Gastrocnemius medialis (tissue), 4 donors: ENCODE measurements around the gene FKBP1A.

Experiments used
- CTCF ChIP-seq, 5 experiments: fragments of 450-650 bp in 3 of 5; fragments of 200-600 bp in 2 of 5; sonication (generic) in 2 of 5; IDR thresholded peaks in 4 of 5; conservative IDR thresholded peaks in 1 of 5; 1 replicate in 4 of 5; 2 replicates in 1 of 5; pipeline ENCODE4 v1.5.1; 2016 to 2019; ENCODE audit warnings: antibody characterized with exemption in 5 of 5, mild to moderate bottlenecking in 3 of 5, moderate library complexity in 3 of 5
- POLR2A ChIP-seq, 2 donors: fragments of 450-650 bp; IDR thresholded peaks; one replicate each; pipeline ENCODE4 v1.6.1; 2017; ENCODE audit warnings: antibody characterized with exemption in 2 of 2, mild to moderate bottlenecking in 2 of 2, moderate library complexity in 2 of 2

DNA sequence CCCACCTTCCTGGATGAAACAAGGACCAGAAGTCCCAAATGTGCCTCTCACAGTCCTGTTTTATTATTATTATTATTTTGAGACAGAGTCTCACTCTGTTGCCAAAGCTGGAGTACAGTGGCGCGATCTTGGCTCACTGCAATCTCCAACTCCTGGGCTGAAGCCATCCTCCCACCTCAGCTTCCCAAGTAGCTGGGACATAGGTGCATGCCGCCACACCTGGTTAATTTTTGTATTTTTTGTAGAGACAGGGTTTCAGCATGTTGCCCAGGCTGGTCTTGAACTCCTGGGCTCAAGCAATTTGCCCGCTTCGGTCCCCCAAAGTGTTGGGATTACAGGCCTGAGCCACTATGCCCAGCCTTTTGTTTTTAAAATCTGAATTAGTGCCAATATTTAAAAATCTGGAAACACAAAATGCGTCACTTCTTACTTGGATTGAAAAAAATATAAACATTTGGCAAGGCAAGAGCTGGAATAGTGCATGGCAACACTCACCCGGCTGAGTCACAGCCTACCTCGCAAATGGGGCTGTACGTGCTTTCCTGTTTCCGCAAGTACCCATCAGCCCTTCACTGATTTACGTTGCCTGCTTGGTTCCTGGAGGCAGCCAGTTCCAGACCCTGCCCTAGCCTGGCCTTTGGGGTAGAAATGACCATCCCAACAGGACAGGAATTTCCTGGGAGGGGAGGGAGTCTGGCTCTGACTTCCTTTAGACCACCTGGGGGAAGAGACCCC lies 70.2 kb downstream of the FKBP1A start:
- TF ChIP-seq CTCF (IDR thresholded peaks at IDR 0.05 in 4 of 5, conservative IDR thresholded peaks at IDR 0.05 in 1 of 5) (no peak), POLR2A (IDR thresholded peaks at IDR 0.05) (peak; percentile 8 to 57)
